ENCODE data around the gene RBP3.

DNA sequence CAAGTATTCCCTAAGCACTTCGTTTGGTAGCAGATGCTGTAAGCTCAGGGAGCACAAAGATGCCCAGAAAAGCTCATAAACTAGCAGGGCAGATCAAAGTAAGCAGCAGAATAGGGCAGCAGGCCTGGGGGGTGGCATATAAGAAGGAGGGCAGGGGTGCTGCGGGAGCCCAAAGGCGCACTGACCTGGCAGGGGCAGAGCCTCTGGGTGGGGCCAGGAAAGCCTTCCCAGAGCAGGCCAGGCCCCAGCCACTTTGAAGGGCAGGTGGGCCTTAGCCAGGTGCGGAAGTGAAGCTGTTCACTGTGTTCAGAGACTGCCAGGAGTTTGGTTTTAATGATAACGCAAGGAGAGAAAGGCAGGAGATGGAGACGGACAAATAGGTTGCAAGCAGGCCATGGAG lies 44.3 kb upstream of the RBP3 start:
- TF ChIP-seq CTCF (IDR thresholded peaks at IDR 0.05) (no peak), POLR2A (IDR thresholded peaks at IDR 0.05) (no peak)

Measured in heart left ventricle (tissue), 13 donors.